ENCODE measurements around the gene FAM187B. TPM values are rescaled to one million over a fixed set of nuclear protein-coding genes. Genes with fewer than 3 reads are reported as not detected.
"Not testable (repeated sequence)": the region's sequence is repeated elsewhere in the genome, so short reads cannot be mapped to it uniquely, and the experiment has no call there.

The FAM187B gene
- total RNA-seq, 1 donor from 2014 or later, result not detected

- peak; percentile 99 for DNase-seq (ENCODE audit: extremely low read depth, low read depth, low spot score)
These were observed 14.6 kb downstream of the FAM187B start for GRCh38 chr19:35213663-35214632.

- no peak for DNase-seq (ENCODE audit: extremely low read depth, low read depth, low spot score)
These were observed 16.3 kb downstream of the FAM187B start for GRCh38 chr19:35212241-35212640.

- DNase-seq (ENCODE audit: extremely low read depth, low read depth, low spot score), result no peak
These were observed 16.9 kb downstream of the FAM187B start for GRCh38 chr19:35211545-35212230.

- no peak for DNase-seq (ENCODE audit: extremely low read depth, low read depth, low spot score)
These were observed 18.9 kb downstream of the FAM187B start for GRCh38 chr19:35209646-35210045.

- DNase-seq (ENCODE audit: extremely low read depth, low read depth, low spot score), result no peak
These were observed 20.4 kb downstream of the FAM187B start for GRCh38 chr19:35208121-35208520.

- DNase-seq (ENCODE audit: extremely low read depth, low read depth, low spot score), result no peak
These were observed 21.1 kb downstream of the FAM187B start for GRCh38 chr19:35207391-35207871.

- no peak for DNase-seq (ENCODE audit: extremely low read depth, low read depth, low spot score)
These were observed 21.7 kb downstream of the FAM187B start for GRCh38 chr19:35206855-35207254.

GRCh38 chr19:35206379-35206778 lies 22.2 kb downstream of the FAM187B start:
- no peak for DNase-seq (ENCODE audit: extremely low read depth, low read depth, low spot score)

GRCh38 chr19:35205733-35206323 lies 22.7 kb downstream of the FAM187B start:
- no peak for DNase-seq (ENCODE audit: extremely low read depth, low read depth, low spot score)

- no peak for DNase-seq (ENCODE audit: extremely low read depth, low read depth, low spot score)
These were observed 23.5 kb downstream of the FAM187B start for GRCh38 chr19:35204799-35205732.

GRCh38 chr19:35202722-35203688 lies 25.5 kb downstream of the FAM187B start:
- no peak for DNase-seq (ENCODE audit: extremely low read depth, low read depth, low spot score)

- DNase-seq (ENCODE audit: extremely low read depth, low read depth, low spot score), result no peak
These were observed 29.1 kb downstream of the FAM187B start for GRCh38 chr19:35199481-35199880.

GRCh38 chr19:35196861-35197260 lies 31.7 kb downstream of the FAM187B start:
- not testable (repeated sequence) for DNase-seq (ENCODE audit: extremely low read depth, low read depth, low spot score)

GRCh38 chr19:35195830-35196229 lies 32.7 kb downstream of the FAM187B start:
- DNase-seq (ENCODE audit: extremely low read depth, low read depth, low spot score), result no peak

GRCh38 chr19:35194012-35194984 lies 34.2 kb downstream of the FAM187B start:
- DNase-seq (ENCODE audit: extremely low read depth, low read depth, low spot score), result no peak

- DNase-seq (ENCODE audit: extremely low read depth, low read depth, low spot score), result no peak
These were observed 43.7 kb downstream of the FAM187B start for GRCh38 chr19:35184884-35185283.

- DNase-seq (ENCODE audit: extremely low read depth, low read depth, low spot score), result no peak
These were observed 44.3 kb downstream of the FAM187B start for GRCh38 chr19:35184267-35184666.

- DNase-seq (ENCODE audit: extremely low read depth, low read depth, low spot score), result no peak
These were observed 47.2 kb downstream of the FAM187B start for GRCh38 chr19:35181387-35181786.

Data from glomerular endothelial cell (primary cell).